ENCODE data around the gene CCNL1.

DNA sequence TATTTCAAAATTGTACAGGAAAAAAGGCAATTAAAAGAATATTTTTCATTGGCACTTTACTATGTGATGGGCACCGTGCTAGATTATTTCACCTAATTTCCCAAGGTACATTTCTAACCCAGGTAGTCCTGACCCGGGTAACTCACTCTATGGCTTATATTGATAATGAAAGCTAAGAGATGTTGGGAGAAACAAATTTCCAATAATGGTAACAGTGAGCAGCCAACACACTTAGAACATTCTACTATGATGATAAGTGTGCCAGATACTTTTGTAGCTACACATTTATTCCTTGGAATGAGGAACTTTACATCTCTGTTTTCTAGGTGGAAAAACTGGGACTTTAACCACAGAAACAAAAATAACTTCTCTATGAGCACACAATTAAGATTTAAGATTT, 7.5 kb downstream of the CCNL1 start:
- TF ChIP-seq POLR2A (IDR thresholded peaks at IDR 0.05; ENCODE audit: low read depth, low read length) (no peak), POLR2AphosphoS5 (IDR thresholded peaks at IDR 0.05; ENCODE audit: low read depth, low read length) (no peak), TAF1 (IDR thresholded peaks at IDR 0.05; ENCODE audit: borderline replicate concordance, low read depth, low read length) (no peak)
